Fibroblast of skin of back (primary cell): ENCODE results near the gene CGB1.

Source experiments
- DNase-seq: peaks from one replicate; pipeline ENCODE4 v3.0.0-alpha.2; 2013

CGB1 gene

DNA sequence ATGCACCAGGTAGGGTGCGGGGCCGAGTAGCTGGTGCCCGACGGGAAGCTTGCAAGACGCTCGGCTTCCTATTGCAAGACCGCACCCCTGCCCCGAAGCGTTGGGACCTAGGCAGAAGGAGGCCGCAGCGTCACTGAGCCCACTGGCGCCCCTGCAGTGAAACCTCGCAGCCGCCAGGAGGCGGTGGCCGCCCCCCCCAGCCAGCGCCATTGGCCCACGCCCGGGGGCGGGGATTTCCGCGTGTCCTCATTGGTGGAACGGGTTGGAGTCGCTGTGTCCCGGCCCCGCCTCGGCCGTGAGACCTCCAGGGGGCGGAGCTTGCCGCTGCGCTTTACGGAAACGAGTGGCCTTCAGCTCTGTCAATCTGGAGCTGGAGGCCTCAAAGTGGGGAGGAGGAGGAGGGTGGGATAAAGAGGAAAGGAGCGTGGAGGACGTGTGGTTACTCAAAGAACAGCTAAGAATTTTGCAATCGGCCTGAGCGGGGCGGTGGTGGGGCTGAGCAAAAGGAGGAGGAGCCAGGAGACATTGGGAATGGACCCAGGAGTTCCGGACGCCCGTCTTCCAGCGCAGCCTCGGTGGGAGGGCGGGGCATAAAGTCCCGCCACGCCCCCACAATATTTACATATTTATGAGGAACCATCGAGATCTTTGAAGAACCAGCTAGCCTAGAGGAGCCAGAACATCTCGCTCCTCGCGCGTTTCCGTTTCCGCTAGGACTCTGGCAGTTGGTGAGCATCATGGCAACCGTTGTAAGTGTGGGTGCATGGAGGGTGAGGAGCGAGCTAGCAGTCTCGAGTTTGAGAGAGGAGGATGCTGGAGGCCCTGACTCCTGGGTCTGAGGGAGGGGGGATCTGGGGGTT, 43.3 kb downstream of the CGB1 start, which contains the start of the genes GYS1 and RUVBL2:
GYS1 (minus strand) TSS at position 135 of the 860 bp plus-strand sequence. CDS start 197 bp downstream, outside the sequence.
RUVBL2 (plus strand) TSS at position 713 of the 860 bp plus-strand sequence; CDS start at position 738, 25 bp downstream.
- peak; percentile 100 for DNase-seq

DNA sequence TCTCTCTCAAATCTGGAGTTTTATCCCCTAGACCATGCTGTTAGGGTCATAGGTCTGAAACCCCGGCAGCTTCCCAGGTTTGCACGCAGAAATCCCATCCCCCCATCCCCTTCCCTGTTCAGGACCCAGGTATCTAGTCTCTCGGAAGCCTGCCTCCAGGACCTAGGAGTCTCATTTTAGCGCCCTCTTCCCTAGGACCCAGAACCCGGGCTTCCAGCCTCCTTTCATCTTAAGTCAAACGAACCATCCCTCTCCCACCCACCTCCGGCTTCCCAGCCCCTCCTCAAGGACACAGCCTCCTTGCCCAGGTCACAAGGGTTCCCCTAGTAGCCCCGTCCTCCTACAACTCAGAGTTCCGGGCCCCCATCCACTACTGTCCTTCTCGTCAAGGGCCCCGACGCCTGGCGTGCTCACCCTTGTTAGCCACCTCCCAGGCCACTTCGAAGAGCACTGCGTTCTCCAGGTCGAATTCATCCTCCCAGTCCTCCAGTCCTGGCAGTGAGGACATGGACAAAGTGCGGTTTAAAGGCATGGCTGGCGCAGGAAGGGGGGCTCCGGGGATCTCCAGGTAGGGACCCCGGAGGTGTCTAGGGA, 44.0 kb downstream of the CGB1 start:
- no peak for DNase-seq

DNA sequence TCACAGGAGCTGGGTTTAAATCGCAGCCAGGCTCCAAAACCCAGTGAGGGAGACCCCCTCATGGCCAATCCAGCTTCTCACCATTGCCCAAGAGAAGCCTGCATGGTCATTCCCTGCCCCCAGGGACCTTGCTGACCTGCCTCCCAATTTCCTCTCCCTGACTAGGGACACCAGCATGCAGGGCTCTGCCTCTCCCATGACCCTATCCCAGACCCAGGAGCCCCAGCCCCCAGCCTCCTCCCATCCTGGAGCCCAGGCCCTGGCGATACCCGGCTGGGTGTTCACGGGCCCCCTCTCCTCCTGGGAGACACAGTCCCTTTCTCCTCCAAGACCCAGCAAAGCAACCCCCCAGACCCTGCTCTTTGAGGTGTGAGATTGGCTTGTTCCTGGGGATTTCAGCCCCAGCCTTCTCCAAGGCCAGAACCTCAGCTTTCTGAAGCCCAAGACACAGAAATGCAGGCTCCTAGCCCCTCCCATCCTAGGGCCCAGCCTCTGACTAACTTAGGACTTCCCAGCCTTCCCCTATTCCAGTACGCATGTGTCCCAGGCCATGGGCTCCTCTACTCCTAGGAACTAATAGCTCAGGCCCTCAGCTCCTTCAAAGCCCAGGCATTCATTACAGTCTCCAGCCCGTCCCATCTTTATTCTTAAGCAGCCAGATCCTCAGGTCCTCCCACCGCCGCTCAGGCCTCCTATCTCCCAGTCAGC, 44.7 kb downstream of the CGB1 start:
- DNase-seq, result peak; percentile 86

DNA sequence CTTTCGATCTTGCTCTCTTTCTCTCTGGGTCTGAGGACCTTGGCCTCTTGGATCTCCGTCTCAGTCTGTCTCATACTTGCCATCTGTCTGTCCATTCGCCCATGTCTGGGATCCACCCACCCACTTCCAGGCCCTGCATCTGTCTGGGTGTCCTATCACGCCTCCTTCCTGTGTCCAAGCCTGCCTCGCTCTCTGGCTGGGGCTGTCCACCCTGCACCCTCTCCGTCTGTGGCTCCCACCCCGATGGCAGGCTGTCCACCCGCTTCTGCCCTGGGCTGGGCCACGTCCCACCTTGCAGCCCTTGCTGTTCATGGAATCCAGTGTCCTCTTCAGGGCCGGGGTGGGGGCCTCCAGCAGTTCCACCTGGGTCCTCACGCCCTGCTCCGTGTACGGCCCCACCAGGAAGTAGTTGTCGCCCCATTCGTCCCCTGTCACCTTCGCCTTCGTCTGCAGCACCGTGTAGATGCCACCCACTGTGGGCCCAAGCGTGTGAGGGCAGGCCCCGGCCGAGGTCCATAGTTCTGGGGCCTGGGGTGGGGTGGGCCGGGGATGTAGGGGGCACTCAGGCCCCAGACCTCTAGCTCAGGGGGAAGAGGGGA, 45.6 kb downstream of the CGB1 start:
- DNase-seq, result no peak

DNA sequence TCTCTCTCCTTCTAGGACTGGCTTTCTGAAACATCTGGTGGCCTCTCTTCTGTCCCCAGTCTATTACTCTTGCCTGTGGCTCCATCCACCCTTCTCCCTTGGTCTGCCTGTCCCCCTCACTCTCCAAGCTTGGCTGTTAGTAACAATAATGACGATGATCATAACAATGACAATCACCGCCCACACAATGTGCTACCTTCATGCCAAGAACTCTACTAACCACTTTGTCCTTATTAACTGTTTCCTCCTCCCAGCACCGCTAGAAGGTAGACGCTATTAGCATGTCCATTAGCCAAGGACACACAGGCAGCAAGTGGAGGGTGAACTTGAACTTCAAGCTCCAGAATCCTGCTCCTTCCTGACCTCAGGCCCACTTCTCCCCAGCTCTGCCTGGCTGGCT, 46.3 kb downstream of the CGB1 start:
- no peak for DNase-seq

DNA sequence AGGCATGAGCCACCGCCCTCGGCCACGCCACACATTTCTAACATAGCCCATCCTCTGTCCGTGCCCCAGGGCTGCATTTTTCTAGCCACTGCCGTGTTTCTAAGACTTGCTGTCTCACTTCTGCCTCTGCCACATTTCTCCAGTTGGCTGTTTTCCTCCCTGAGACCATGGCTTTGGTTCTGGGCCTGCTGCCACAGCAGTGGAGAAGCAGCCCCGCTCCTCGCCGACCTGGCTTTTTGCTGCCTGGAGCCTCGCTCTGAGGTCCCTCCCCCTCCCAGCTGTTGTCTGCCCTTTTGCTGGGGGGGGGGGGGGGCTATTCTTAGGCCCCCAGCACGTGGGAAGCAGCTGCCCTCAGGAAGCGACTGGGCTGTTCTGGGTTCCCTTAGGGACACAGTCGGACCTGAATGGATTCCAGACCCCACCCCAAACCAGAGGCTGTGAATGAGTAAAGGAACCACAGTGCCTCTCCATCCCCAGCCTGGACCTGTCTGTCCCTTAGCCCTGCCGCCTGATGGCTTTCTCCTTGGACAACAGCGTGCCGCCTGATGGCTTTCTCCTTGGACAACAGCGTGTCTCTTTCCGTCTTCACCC, 46.9 kb downstream of the CGB1 start:
- DNase-seq, result no peak

DNA sequence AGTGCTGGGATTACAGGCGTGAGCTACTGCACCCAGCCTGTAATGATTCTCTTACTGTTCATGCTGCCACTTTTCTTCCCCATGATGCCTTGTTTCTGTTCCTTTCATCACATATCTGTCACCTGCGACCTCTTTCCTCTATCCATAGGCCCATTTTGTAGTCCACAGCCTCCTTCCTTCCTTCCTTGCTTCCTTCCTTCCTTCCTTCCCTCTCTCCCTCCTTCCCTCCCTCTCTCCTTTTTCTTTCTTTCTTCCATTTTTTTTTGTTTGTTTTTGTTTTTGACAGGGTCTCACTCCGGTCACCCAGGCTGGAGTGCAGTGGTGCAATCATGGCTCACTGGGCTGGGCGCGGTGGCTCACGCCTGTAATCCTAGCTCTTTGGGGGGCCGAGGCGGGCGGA, 47.8 kb downstream of the CGB1 start:
- DNase-seq, result no peak

DNA sequence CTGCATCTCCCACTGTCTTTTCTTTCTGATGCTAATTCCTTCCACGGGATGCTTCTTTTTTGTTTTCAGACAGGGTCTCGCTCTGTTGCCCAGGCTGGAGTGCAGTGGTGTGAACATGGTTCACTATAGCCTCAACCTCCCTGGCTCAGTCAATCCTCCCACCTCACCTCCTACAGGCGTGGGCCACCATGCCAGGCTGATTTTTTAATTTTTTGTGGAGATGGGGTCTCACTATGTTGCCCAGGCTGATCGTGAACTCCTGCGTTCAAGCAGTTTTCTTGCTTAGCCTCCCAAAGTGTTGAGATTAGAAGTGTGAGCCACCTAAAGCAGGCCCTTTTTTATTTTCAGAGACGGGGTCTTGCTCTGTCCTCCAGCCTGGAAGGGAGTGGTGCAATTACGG, 48.4 kb downstream of the CGB1 start:
- no peak for DNase-seq

DNA sequence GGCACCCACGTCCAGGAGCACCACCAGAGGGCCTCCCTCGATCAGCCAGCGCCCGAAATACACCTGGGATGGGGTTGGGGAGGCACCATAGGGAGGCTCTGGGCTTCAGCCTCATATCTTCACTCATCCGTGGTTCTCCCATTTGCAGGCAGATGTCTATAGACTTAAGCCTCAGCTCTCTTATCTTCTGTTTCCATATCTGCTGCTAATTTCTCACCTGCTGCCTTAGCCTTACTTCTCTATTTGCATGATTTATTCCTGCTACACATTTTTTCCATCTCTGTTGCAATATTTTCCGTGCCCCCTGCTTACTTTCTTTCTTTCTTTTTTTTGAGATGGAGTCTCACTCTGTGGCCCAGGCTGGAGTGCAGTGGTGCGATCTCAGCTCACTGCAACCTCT, 49.4 kb downstream of the CGB1 start:
- no peak for DNase-seq

DNA sequence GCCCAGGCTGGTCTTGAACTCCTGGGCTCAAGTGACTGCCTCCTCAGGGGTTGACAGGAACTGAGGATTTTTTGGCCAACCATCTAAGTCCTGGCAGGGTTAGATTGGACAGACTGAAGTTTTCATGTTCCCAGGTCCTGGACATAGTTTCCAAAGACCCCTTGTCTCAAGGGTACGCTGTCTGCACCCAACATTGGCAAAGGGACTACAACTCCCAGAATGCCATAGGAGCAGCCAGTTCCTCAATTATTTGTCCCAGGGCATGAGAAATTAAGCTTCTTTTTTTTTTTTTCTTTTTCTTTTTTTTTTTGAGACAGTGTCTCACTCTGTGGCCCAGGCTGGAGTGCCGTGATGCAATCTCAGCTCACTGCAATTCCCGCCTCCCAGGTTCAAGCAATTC, 50.5 kb downstream of the CGB1 start:
- no peak for DNase-seq

DNA sequence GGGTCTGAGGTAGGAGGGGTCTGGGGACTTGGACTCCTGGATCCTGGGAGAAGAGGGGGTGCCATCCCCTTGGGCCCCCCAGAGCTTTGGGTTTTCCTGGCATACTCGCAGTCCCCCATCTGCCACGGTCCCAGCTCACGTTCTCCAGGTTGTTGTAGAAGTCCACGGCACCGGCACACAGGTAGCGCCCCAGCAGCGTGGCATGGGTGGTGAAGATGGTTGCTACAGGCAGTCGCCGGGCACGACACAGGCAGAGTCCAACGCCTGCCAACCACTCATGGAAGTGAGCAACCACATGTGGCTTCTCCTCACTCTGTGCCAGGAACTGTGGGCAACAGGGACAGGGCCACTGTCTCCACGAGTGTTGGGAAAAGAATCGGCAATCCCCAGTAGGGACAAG, 51.0 kb downstream of the CGB1 start:
- DNase-seq, result no peak
